Uterus (tissue), 2 donors: ENCODE measurements around the gene PRRX1.

Source experiments
- POLR2A ChIP-seq, 2 donors: fragments of 450-650 bp; IDR thresholded peaks; one replicate each; pipeline ENCODE4 v1.6.1; 2016; ENCODE audit warnings: antibody characterized with exemption in 2 of 2, mild to moderate bottlenecking in 1 of 2, moderate library complexity in 1 of 2
- TF ChIP-seq, protein P1 (sequence below), 4 experiments: fragments of 200-600 bp in 2 of 4; fragments of 450-650 bp in 2 of 4; sonication (generic) in 2 of 4; IDR thresholded peaks; one replicate each; pipeline ENCODE4 v1.5.1; 2016 to 2019; ENCODE audit warnings: antibody characterized with exemption in 4 of 4, mild to moderate bottlenecking in 2 of 4, moderate library complexity in 1 of 4

DNA sequence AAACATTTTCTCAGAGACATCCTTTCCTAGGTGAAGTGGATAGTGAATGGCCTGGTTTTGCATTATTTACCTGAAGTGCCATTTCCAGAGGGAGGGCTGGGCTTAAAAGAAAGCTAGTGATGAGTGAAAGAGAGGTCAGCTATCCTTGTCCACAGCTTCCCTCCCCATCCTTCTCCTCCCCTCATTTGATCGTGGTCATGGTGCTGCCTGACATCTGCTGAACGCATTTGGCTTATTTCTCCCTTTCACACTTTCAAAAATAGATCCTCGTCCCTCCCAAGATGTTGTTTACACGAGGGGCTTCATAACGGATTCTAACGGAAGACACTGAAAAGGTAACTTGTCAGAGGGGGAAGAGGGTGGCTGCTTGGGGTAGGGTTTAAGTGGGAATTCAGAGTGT is 66.1 kb downstream of the PRRX1 start:
- TF ChIP-seq, protein P1, sequence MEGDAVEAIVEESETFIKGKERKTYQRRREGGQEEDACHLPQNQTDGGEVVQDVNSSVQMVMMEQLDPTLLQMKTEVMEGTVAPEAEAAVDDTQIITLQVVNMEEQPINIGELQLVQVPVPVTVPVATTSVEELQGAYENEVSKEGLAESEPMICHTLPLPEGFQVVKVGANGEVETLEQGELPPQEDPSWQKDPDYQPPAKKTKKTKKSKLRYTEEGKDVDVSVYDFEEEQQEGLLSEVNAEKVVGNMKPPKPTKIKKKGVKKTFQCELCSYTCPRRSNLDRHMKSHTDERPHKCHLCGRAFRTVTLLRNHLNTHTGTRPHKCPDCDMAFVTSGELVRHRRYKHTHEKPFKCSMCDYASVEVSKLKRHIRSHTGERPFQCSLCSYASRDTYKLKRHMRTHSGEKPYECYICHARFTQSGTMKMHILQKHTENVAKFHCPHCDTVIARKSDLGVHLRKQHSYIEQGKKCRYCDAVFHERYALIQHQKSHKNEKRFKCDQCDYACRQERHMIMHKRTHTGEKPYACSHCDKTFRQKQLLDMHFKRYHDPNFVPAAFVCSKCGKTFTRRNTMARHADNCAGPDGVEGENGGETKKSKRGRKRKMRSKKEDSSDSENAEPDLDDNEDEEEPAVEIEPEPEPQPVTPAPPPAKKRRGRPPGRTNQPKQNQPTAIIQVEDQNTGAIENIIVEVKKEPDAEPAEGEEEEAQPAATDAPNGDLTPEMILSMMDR (IDR thresholded peaks at IDR 0.05), result no peak
- TF ChIP-seq POLR2A (IDR thresholded peaks at IDR 0.05), result no peak
